Endothelial cell of umbilical vein (primary cell): Measurements from ENCODE around the gene MYO5B. TPM values are rescaled to one million over a fixed set of nuclear protein-coding genes. Genes with fewer than 3 reads are reported as not detected.

Experiments used
- BruUV-seq: library from RNA; stranded (reverse); fragments of 400-500 nt; replicated peaks from 2 replicates; lab custom pipeline; 2021; lab: Mats Ljungman, UMichigan
- CTCF ChIA-PET: fragments of 300-600, 350-600 bp; sonication (Branson Sonifier 250); formaldehyde crosslinking; loops from one replicate; lab custom pipeline; 2021; ENCODE audit warnings: antibody characterized with exemption, inconsistent platforms; lab: Charles Lee
- POLR2A ChIA-PET: fragments of 300-600, 350-600 bp; sonication (Branson Sonifier 250); formaldehyde crosslinking; loops from one replicate; lab custom pipeline; 2021; ENCODE audit warnings: antibody characterized with exemption, inconsistent platforms; lab: Charles Lee
- DNase-seq: peaks from one replicate; pipeline ENCODE4 v3.0.0-alpha.2; 2011; ENCODE audit warnings: low read depth, low spot score
- FAIRE-seq: peaks from 2 replicates; lab custom pipeline; 2011; peaks lifted over from hg19 to GRCh38; lab: Jason Lieb, UNC
- H2AFZ ChIP-seq: 2 replicates; pipeline ENCODE4 v1.6.0; 2012; ENCODE audit warnings: low read depth, low read length, control low read depth, inconsistent platforms
- H3K27ac ChIP-seq: 2 replicates; pipeline ENCODE4 v1.5.1; 2011; ENCODE audit warnings: low read depth, mild to moderate bottlenecking, control low read depth, low read length, moderate library complexity; ENCODE audit not compliant: insufficient read depth
- H3K27me3 ChIP-seq, 2 experiments: 2 replicates each; pipeline versions ENCODE4 v1.6.0 to v1.6.1; 2011; ENCODE audit warnings: low read length in 2 of 2, mixed read lengths in 1 of 2; ENCODE audit not compliant: control insufficient read depth in 2 of 2, insufficient read depth in 2 of 2
- H3K36me3 ChIP-seq, 2 experiments: 2 replicates in 1 of 2; 3 replicates in 1 of 2; pipeline ENCODE4 v1.5.1; 2011; ENCODE audit warnings: low read length in 2 of 2, mild to moderate bottlenecking in 1 of 2, moderate library complexity in 1 of 2; ENCODE audit not compliant: control insufficient read depth in 2 of 2, insufficient read depth in 2 of 2; ENCODE audit errors: extremely low read depth in 1 of 2
- H3K4me1 ChIP-seq: 3 replicates; pipeline ENCODE4 v1.5.1; 2011; ENCODE audit warnings: mild to moderate bottlenecking, low read length; ENCODE audit not compliant: control insufficient read depth, insufficient read depth; ENCODE audit errors: extremely low read depth
- H3K4me2 ChIP-seq: 2 replicates; pipeline ENCODE4 v1.6.1; 2011; ENCODE audit warnings: low read length, control low read depth, mixed read lengths; ENCODE audit not compliant: insufficient read depth
- H3K4me3 ChIP-seq, 3 experiments: fragments of 200-600 bp in 1 of 3; sonication (generic), shearing (Covaris generic) in 1 of 3; replicated peaks in 1 of 3; 2 replicates each; pipeline ENCODE4 v1.5.1; 2011 to 2016; ENCODE audit warnings: control low read depth in 3 of 3, low read length in 3 of 3, mild to moderate bottlenecking in 2 of 3, inconsistent platforms in 1 of 3, low read depth in 1 of 3, moderate library complexity in 1 of 3; ENCODE audit not compliant: insufficient read depth in 1 of 3
- H3K79me2 ChIP-seq: 2 replicates; pipeline ENCODE4 v1.6.0; 2012; ENCODE audit warnings: low read length, inconsistent platforms; ENCODE audit not compliant: control insufficient read depth, insufficient read depth
- H3K9ac ChIP-seq: replicated peaks from 2 replicates; pipeline ENCODE3; 2011; ENCODE audit warnings: low read length, control low read depth; ENCODE audit not compliant: insufficient read depth; ENCODE audit errors: extremely low read depth
- H3K9me1 ChIP-seq: replicated peaks from 3 replicates; pipeline ENCODE4 v1.6.0; 2011; ENCODE audit warnings: mild to moderate bottlenecking, low read length; ENCODE audit not compliant: control insufficient read depth, insufficient read depth; ENCODE audit errors: extremely low read depth
- H3K9me3 ChIP-seq: replicated peaks from 2 replicates; pipeline ENCODE4 v1.5.1; 2012; ENCODE audit warnings: low read length, inconsistent platforms; ENCODE audit not compliant: control insufficient read depth, insufficient read depth
- H4K20me1 ChIP-seq: replicated peaks from 2 replicates; pipeline ENCODE3; 2011; ENCODE audit warnings: mild to moderate bottlenecking, low read length; ENCODE audit not compliant: control insufficient read depth, insufficient read depth; ENCODE audit errors: extremely low read depth
- CTCF ChIP-seq, 2 donors: IDR thresholded peaks; 1 replicate in 1 of 2; 2 replicates in 1 of 2; pipeline ENCODE4 v1.5.1; 2011; ENCODE audit warnings: low read length in 2 of 2, mild to moderate bottlenecking in 2 of 2, moderate library complexity in 2 of 2, control low read depth in 1 of 2, inconsistent platforms in 1 of 2, low read depth in 1 of 2; ENCODE audit not compliant: insufficient read depth in 1 of 2; ENCODE audit errors: extremely low read depth in 1 of 2
- EZH2 ChIP-seq: IDR thresholded peaks from 2 replicates; pipeline ENCODE4 v1.6.1; 2012; ENCODE audit warnings: borderline replicate concordance, low read depth, mild to moderate bottlenecking, moderate library complexity, low read length, inconsistent platforms; ENCODE audit not compliant: severe bottlenecking
- FOS ChIP-seq: IDR thresholded peaks from 2 replicates; pipeline ENCODE4 v1.6.1; 2011; ENCODE audit warnings: mild to moderate bottlenecking, low read length, moderate library complexity, borderline replicate concordance; ENCODE audit not compliant: insufficient read depth
- GATA2 ChIP-seq: IDR thresholded peaks from 2 replicates; pipeline ENCODE4 v1.7.0; 2011; ENCODE audit warnings: low read depth, mild to moderate bottlenecking, moderate library complexity, mixed read lengths, low read length; ENCODE audit not compliant: insufficient read length, insufficient read depth
- JUN ChIP-seq: IDR thresholded peaks from 2 replicates; pipeline ENCODE4 v1.6.1; 2011; ENCODE audit warnings: borderline replicate concordance, low read depth; ENCODE audit not compliant: insufficient read length, insufficient read depth
- MAX ChIP-seq: IDR thresholded peaks from 2 replicates; pipeline ENCODE4 v1.6.1; 2011; ENCODE audit not compliant: insufficient read depth, insufficient read length
- MYC ChIP-seq: IDR thresholded peaks from one replicate; pipeline ENCODE4 v1.6.1; 2011; ENCODE audit warnings: mild to moderate bottlenecking, low read depth, low read length
- POLR2A ChIP-seq: IDR thresholded peaks from 2 replicates; pipeline ENCODE4 v1.6.1; 2012; ENCODE audit warnings: low read depth, mild to moderate bottlenecking, control low read depth, low read length
- POLR2AphosphoS5 ChIP-seq: IDR thresholded peaks from 2 replicates; pipeline ENCODE4 v1.6.1; 2012; ENCODE audit warnings: low read depth, mild to moderate bottlenecking, control low read depth, low read length, moderate library complexity; ENCODE audit not compliant: insufficient read depth
- dilution Hi-C: fragments of 300-500 bp; cut with MboI; formaldehyde crosslinking; loops from one replicate; pipeline ENCODE4 v1.15.0; 2019; ENCODE audit warnings: low sequenced_read_pairs; ENCODE audit not compliant: extremely low pct_ligation_motif_present
- intact Hi-C: fragments of 100-400 bp; cut with micrococcal nuclease; formaldehyde crosslinking; loops from one replicate; pipeline ENCODE4 v1.10.0; 2022
- polyA plus RNA-seq, 4 experiments: library from polyadenylated mRNA; depleted of rRNA in 3 of 4; stranded (reverse) in 3 of 4; unstranded in 1 of 4; fragments of >200 nt; gene quantifications; 2 replicates each; pipeline versions ENCODE4 v1.2.1 to v1.2.3, GENCODE V29; 2011 to 2012; ENCODE audit warnings: missing spikeins in 1 of 4
- total RNA-seq: library from RNA; stranded (reverse); gene quantifications from 2 replicates; pipeline ENCODE4 v1.2.3, GENCODE V29; 2021

Gene MYO5B
- total and polyA plus RNA-seq, 2 donors (not counting 3 experiments of a cell fraction or from before 2014, with no cell fraction given), result 0.54 to 1.1 TPM

- TF ChIP-seq EZH2 (no peak), POLR2AphosphoS5 (no peak), JUN (no peak), FOS (no peak), CTCF (IDR thresholded peaks at IDR 0.05; ENCODE audit: extremely low read depth in 1 of 2, insufficient read depth in 1 of 2, low read depth in 1 of 2, low read length in 2 of 2) (no peak), GATA2 (no peak), MYC (no peak), MAX (no peak), POLR2A (no peak)
- Histone ChIP-seq H3K4me1 (peaks cover 4% of the 10 kb centered on the region), H4K20me1 (no peaks in the 10 kb centered on the region), H3K9ac (no peak overlapping the region), H3K4me3 (no peak overlapping the region), H3K9me3 (no peaks in the 10 kb centered on the region), H3K27ac (no peak overlapping the region), H3K27me3 (peaks cover 15 to 16% of the 10 kb centered on the region in 2 experiments), H3K36me3 (no peaks in the 10 kb centered on the region), H3K9me1 (no peaks in the 10 kb centered on the region), H3K4me2 (no peak overlapping the region), H3K79me2 (no peaks in the 10 kb centered on the region), H2AFZ (no peak overlapping the region)
- DNase-seq (no peak), FAIRE-seq (no peak)
- ChIA-PET CTCF (interaction anchor here (0.6 to 1.9 kb wide), 4 partner anchors 12 to 363 kb away, joined by 3 to 5 read pairs (median 3); no protein-coding TSS in a partner anchor), POLR2A (no interaction called here)
- dilution Hi-C loops, result loop anchor here (25.0 kb wide), 1 partner anchor 362 kb away; no protein-coding TSS in a partner anchor
- no TSS peak for BruUV-seq
- intact Hi-C loops, result loop anchor here (5.0 kb wide), 1 partner anchor 1148 kb away; no protein-coding TSS in a partner anchor
Observed at GRCh38 chr18:49874238-49874637, 320.7 kb downstream of the MYO5B start.
